ENCODE measurements around the gene PRSS33. TPM values are rescaled to one million over a fixed set of nuclear protein-coding genes. Genes with fewer than 3 reads are reported as not detected.

Gene PRSS33
- total RNA-seq, 1 experiment from 2014 or later = not detected

- TF ChIP-seq CTCF (conservative IDR thresholded peaks at IDR 0.05; ENCODE audit: low read depth, low read length) (no peak), EZH2 (IDR thresholded peaks at IDR 0.05; ENCODE audit: borderline replicate concordance, low read depth, low read length, poor library complexity, severe bottlenecking) (no peak)
- POLR2A ChIA-PET (ENCODE audit: low non-redundant PET) = interaction anchor here (0.6 kb wide), 1 partner anchor 25 kb away, joined by 3 read pairs; the partner anchor contains the start of gene SRRM2
- H3K36me3 ChIP-seq (ENCODE audit: insufficient read depth, low read length, poor library complexity, severe bottlenecking) = peaks cover 23% of the 10 kb centered on the region
- peak; percentile 92 for DNase-seq (ENCODE audit: low spot score)
- H3K27me3 ChIP-seq (replicated peaks; ENCODE audit: insufficient read depth, low read depth, low read length, poor library complexity) = no peaks in the 10 kb centered on the region
- peaks cover 3% of the 10 kb centered on the region for H3K4me1 ChIP-seq (ENCODE audit: insufficient read depth, low read length, poor library complexity, severe bottlenecking)
- H3K9me3 ChIP-seq (ENCODE audit: low read depth, low read length, poor library complexity, severe bottlenecking) = no peaks in the 10 kb centered on the region
- intact Hi-C loops (cut with micrococcal nuclease; ENCODE audit: unreplicated experiment) = no loop called here
- peak within 1 kb of the TSS; percentile 100 for H3K27ac ChIP-seq (ENCODE audit: low read depth, low read length, poor library complexity, severe bottlenecking)
- CTCF ChIA-PET = no interaction called here
- TSS peak; percentile 76 for BruUV-seq (replicated peaks)
- H3K4me3 ChIP-seq (ENCODE audit: low read depth, low read length, poor library complexity, severe bottlenecking) = peak within 1 kb of the TSS; percentile 92
These were observed 10.0 kb downstream of the PRSS33 start, which contains the start of gene ELOB for GRCh38 chr16:2777231-2777902. Gene ELOB (minus strand): TSS chr16:2777280. CDS start chr16:2777239, 41 bp downstream.

DNA sequence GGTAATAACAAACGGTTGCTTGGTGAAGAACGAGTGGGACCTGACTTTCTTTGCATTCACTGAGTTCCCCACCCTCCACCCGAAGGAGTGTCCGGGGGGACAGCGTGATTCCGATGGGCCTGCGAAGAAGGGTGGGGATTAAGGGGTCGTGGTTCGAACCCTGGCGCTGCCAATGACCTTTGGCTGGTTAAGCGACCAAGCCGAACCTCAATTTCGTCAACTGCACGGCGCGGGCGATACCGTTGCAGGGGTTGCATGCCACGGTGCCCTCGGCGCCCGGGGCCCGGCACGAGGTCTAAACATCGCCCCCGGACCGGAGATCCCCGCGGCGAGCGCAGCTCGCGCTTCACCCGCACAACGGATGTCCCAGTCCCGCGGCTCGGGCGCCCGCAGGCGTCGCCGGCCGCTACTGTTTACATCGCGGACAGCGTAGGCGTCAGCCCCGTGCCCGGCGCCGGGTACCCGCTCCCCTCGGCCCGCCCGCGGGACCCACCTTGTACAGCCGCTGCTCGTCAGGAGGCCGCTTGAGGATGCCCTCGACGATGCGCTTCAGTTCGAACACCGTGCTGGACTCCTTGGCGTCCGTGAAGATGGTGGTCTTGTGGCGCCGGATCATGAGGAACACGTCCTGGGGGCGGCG lies 10.7 kb downstream of the PRSS33 start:
- H3K27me3 ChIP-seq (replicated peaks; ENCODE audit: insufficient read depth, low read depth, low read length, poor library complexity) = no peaks in the 10 kb centered on the region
- peak overlapping the region; percentile 80 for H3K27ac ChIP-seq (ENCODE audit: low read depth, low read length, poor library complexity, severe bottlenecking)
- H3K4me3 ChIP-seq (ENCODE audit: low read depth, low read length, poor library complexity, severe bottlenecking) = peak overlapping the region; percentile 92
- TF ChIP-seq CTCF (conservative IDR thresholded peaks at IDR 0.05; ENCODE audit: low read depth, low read length) = no peak
- TF ChIP-seq EZH2 (IDR thresholded peaks at IDR 0.05; ENCODE audit: borderline replicate concordance, low read depth, low read length, poor library complexity, severe bottlenecking) = no peak
- ChIA-PET CTCF (no interaction called here), POLR2A (ENCODE audit: low non-redundant PET) (interaction anchor here (0.6 kb wide), 1 partner anchor 24 kb away, joined by 3 read pairs; the partner anchor contains the start of gene SRRM2)
- no TSS peak for BruUV-seq (replicated peaks)
- H3K36me3 ChIP-seq (ENCODE audit: insufficient read depth, low read length, poor library complexity, severe bottlenecking) = peaks cover 30% of the 10 kb centered on the region
- peaks cover 3% of the 10 kb centered on the region for H3K4me1 ChIP-seq (ENCODE audit: insufficient read depth, low read length, poor library complexity, severe bottlenecking)
- no peaks in the 10 kb centered on the region for H3K9me3 ChIP-seq (ENCODE audit: low read depth, low read length, poor library complexity, severe bottlenecking)
- intact Hi-C loops (cut with micrococcal nuclease; ENCODE audit: unreplicated experiment) = no loop called here
- no peak for DNase-seq (ENCODE audit: low spot score)

GRCh38 chr16:2775765-2776499 lies 11.4 kb downstream of the PRSS33 start:
- intact Hi-C loops (cut with micrococcal nuclease; ENCODE audit: unreplicated experiment) = no loop called here
- no peak for DNase-seq (ENCODE audit: low spot score)
- Histone ChIP-seq H3K4me3 (ENCODE audit: low read depth, low read length, poor library complexity, severe bottlenecking) (peak overlapping the region; percentile 92), H3K36me3 (ENCODE audit: insufficient read depth, low read length, poor library complexity, severe bottlenecking) (peaks cover 37% of the 10 kb centered on the region), H3K27me3 (replicated peaks; ENCODE audit: insufficient read depth, low read depth, low read length, poor library complexity) (no peaks in the 10 kb centered on the region), H3K4me1 (ENCODE audit: insufficient read depth, low read length, poor library complexity, severe bottlenecking) (peaks cover 3% of the 10 kb centered on the region), H3K27ac (ENCODE audit: low read depth, low read length, poor library complexity, severe bottlenecking) (peak overlapping the region; percentile 80), H3K9me3 (ENCODE audit: low read depth, low read length, poor library complexity, severe bottlenecking) (no peaks in the 10 kb centered on the region)
- POLR2A ChIA-PET (ENCODE audit: low non-redundant PET) = no interaction called here
- TF ChIP-seq EZH2 (IDR thresholded peaks at IDR 0.05; ENCODE audit: borderline replicate concordance, low read depth, low read length, poor library complexity, severe bottlenecking) (no peak), CTCF (conservative IDR thresholded peaks at IDR 0.05; ENCODE audit: low read depth, low read length) (no peak)
- CTCF ChIA-PET = no interaction called here
- TSS peak; percentile 30 for BruUV-seq (replicated peaks)
